D721Med (cell line): ENCODE measurements around the gene XIRP2.
"Not testable (repeated sequence)": the region's sequence is repeated elsewhere in the genome, so short reads cannot be mapped to it uniquely, and the experiment has no call there.

Experiments
- DNase-seq: peaks from one replicate; pipeline ENCODE4 v3.0.0; 2011; ENCODE audit warnings: low spot score; ENCODE audit not compliant: insufficient read length
- FAIRE-seq: peaks from 2 replicates; lab custom pipeline; 2011; peaks lifted over from hg19 to GRCh38; lab: Jason Lieb, UNC
- TF ChIP-seq, protein P1 (sequence below): IDR thresholded peaks from 2 replicates; pipeline ENCODE4 v1.5.1; 2012; ENCODE audit warnings: mild to moderate bottlenecking, control low read depth; ENCODE audit not compliant: insufficient read depth; ENCODE audit errors: missing control alignments

Gene XIRP2

DNA sequence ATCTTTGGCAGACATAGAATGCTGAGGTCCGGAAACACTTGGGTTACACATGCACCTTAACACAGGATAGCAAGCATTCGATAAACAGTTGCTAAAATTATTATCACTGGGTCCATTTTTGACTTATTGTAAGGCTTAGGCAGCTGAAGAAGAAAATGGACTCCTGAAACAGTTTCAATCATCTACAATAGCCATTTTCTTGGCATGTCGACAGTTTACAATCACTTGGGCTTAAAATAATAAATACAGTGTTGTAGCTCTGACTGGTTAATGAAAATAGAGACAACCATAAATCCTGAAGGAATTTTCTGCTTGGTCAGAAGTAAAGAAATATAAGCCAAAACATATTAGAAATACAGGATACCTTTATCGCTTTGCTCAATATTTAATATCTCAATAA lies 169.2 kb downstream of the XIRP2 start:
- DNase-seq (no peak), FAIRE-seq (no peak)
- TF ChIP-seq, protein P1, sequence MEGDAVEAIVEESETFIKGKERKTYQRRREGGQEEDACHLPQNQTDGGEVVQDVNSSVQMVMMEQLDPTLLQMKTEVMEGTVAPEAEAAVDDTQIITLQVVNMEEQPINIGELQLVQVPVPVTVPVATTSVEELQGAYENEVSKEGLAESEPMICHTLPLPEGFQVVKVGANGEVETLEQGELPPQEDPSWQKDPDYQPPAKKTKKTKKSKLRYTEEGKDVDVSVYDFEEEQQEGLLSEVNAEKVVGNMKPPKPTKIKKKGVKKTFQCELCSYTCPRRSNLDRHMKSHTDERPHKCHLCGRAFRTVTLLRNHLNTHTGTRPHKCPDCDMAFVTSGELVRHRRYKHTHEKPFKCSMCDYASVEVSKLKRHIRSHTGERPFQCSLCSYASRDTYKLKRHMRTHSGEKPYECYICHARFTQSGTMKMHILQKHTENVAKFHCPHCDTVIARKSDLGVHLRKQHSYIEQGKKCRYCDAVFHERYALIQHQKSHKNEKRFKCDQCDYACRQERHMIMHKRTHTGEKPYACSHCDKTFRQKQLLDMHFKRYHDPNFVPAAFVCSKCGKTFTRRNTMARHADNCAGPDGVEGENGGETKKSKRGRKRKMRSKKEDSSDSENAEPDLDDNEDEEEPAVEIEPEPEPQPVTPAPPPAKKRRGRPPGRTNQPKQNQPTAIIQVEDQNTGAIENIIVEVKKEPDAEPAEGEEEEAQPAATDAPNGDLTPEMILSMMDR, result no peak

- TF ChIP-seq, protein P1, result no peak
- FAIRE-seq (no peak), DNase-seq (no peak)
Observed at GRCh38 chr2:167059173-167059572, 170.9 kb downstream of the XIRP2 start.

- TF ChIP-seq, protein P1, result no peak
- FAIRE-seq, result no peak
- DNase-seq, result no peak
Observed at GRCh38 chr2:167069855-167070254, 181.6 kb downstream of the XIRP2 start.

DNA sequence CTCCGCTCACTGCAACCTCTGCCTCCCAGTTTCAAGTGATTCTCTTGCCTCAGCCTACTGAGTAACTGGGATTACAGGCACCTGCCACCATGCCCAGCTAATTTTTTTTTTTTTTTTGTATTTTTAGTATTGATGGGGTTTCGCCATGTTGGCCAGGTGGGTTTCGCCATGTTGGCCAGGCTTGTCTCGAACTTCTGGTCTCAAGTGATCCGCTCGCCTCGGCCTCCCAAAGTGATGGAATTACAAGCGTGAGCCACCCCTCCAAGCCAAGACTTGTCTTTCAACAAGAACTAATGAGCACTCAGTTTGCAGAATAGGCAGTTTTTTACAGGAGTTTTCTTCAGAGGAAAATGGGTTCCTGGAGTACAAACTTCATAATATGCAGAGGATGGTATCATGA lies 187.4 kb downstream of the XIRP2 start:
- DNase-seq, FAIRE-seq: not testable (repeated sequence)

GRCh38 chr2:167098931-167099330 lies 210.7 kb downstream of the XIRP2 start:
- FAIRE-seq, result not testable (repeated sequence)

DNA sequence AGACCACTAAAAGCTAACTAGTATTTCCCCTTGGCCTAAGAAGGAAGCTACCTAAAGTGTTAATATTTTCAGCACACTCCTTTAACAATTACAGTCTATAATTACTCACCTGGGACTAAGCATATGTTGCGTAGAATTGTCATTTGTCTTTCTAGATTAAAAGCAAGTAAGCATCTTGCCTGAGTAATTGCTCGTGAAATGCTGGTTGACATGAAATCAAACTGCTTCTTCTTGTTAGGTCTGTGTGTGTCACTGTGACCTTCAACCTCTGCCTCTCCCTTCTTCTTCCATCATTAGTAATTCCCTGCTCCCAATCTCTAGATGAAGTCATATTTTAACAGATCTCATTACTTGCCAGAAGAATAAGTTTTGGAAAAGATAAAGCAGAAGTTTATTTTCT lies 212.2 kb downstream of the XIRP2 start:
- no peak for DNase-seq
- no peak for FAIRE-seq
- TF ChIP-seq, protein P1, result no peak

More at GRCh38 chr2:167098931-167099330, 210.7 kb downstream of the XIRP2 start:
- not testable (repeated sequence) for DNase-seq

DNA sequence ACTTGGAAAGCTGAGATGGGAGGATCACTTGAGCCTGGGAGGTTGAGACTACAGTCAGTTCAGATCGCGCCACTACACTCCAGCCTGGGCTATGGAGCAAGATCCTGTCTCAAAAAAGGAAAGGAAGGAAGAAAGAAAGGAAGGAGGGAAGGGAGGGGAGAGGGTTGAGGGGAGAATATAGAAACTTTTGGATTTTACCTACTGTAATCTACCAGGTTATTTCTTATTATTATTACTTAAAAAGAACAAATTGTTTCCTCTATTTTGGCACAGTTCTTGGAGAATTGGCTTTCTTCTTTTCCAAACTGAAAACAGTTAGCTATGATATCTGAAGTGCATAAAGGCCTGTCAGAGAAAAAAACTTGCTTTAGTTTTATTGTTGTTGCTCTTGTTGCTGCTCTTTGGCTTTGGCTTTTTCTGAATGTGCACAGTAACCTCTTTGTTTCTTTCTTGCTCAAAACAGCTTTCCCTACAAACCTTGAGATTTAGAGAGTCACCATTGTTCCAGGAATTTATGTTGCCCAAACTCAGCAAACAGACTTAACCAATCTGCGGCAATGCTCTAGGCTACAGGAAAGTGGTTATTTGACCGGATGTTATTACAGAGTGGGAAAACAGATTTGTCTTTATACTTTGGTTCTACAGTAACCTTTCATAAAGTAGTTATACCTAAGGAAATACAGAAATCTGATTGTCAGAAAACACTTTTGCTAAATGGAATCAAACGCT lies 214.9 kb downstream of the XIRP2 start:
- TF ChIP-seq, protein P1, result no peak
- FAIRE-seq (no peak), DNase-seq (no peak)

GRCh38 chr2:167103757-167104133 lies 215.5 kb downstream of the XIRP2 start:
- no peak for FAIRE-seq
- TF ChIP-seq, protein P1, result no peak
- DNase-seq, result no peak
